GM19035 (cell line): ENCODE data around the gene CATSPERD.

Source experiments
- ATAC-seq: cut with Tn5 transposase; IDR thresholded peaks from one replicate; pipeline ENCODE4 v1.9.1; 2021; ENCODE audit not compliant: unreplicated experiment

The CATSPERD gene

GRCh38 chr19:5801796-5802619 is 81.6 kb downstream of the CATSPERD start:
- ATAC-seq: no peak

GRCh38 chr19:5803441-5803751 is 83.0 kb downstream of the CATSPERD start:
- ATAC-seq: no peak

DNA sequence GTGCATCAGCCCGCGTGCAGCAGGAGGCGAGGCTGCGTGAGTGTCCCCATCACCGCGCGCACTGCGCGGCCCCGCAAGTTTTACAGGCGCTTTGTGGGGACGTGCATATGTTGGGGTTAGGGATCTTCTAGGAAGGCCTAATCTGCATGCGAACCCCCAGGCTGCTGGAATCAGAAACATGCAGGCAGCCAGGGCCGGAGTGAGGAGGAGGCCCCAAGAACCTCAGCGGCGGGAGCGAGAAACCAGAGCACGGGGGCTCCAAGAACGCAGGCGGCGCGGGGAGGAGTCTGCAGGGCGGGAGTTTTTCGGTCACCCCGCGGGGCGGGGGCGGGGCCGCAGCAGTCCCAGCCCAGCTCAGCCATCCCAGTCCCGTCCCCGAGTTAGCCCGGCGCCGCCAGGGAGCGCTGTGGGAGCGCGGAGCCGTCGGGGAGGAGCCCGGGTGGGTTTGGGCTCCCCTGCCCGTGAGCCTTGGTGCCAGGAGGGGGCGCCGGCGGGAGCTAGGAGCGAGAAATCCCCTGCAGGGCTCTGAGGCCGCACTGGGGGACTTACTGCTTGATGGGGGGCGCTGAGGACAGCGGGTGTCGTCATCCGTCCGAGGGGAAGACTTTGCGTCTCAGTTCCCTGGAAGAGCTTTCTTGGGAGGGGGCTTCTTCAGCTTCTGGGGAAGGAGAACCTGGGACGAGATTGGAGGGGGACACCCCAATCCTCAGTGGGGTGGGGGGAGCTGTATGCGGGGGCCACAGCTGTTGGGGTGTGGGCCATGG is 83.5 kb downstream of the CATSPERD start:
- ATAC-seq: no peak

- ATAC-seq: no peak
Observed at GRCh38 chr19:5804516-5805461, 84.4 kb downstream of the CATSPERD start, which contains the start of gene NRTN. Gene NRTN, plus strand, starts transcription at chr19:5805067. Its CDS starts 19,099 bp downstream, at chr19:5824166.

- no peak for ATAC-seq
Observed at GRCh38 chr19:5805462-5806132, 85.2 kb downstream of the CATSPERD start.

DNA sequence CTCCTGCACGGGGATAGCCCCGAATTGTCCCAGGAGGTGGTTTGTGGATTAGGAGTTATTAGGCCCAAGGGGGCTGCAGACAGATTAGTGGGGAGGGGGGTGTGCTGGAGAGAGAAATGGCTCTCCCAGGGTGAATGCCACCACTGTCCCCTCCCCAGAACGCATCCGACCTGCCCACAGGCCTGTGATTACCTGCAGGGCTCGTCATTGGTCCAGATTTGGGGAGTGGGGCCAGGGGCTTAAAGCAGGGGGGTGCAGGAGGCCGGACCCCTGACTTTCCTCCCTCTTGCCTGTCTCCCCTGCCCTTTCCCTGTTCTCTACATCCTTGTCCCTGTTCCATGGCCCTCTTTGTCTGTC is 85.7 kb downstream of the CATSPERD start:
- no peak for ATAC-seq

GRCh38 chr19:5806905-5807304 is 86.5 kb downstream of the CATSPERD start:
- no peak for ATAC-seq

DNA sequence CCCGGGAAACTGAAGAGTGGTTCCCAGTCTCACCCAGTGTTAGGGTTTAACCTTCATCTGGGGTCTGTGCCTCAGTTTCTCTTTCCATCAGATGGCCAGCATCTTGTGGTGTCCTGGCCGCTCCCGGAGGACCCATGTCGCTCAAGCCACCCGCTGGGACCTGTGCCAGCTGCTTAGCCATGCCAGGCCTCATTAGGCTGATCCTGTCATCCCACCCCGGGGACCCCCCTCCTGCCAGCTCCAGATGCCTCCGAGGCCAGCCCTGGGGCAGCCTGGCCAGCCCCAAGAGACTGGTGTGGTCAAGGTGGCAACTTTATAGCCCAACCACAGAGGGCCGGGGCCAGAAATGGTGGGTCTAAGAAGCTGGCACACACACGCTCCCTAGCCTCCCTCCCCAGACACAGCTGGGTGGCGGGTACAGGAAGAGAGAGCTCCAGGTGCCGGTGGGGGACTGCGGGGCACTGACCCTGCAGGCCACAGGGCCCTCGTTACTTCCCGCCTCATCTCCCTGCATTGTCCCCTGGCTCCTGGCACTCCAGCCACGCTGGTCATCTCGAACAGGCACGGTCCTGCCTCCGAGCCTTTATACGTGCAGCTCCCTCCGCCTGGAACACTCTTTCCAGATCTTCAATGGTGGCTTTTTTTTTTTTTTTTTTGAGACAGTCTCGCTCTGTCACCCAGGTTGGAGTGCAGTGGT is 87.8 kb downstream of the CATSPERD start:
- ATAC-seq: no peak

DNA sequence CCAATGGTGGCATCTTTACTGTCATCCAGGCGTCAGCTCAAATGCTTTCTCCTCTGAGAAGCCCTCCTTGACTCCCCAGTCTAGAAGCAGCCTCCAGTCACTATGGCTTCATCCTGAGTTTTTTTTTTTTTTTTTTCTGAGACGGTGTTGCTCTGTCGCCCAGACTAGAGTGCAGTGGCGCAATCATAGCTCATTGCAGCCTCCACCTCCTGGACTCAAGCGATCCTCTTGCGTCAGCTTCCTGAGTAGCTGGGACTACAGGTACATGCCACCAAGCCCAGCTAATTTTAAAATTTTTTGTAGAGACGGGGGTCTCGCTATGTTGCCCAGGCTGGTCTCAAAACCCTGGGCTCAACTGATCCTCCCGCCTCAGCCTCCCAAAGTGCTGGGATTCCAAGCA is 88.6 kb downstream of the CATSPERD start:
- no peak for ATAC-seq

DNA sequence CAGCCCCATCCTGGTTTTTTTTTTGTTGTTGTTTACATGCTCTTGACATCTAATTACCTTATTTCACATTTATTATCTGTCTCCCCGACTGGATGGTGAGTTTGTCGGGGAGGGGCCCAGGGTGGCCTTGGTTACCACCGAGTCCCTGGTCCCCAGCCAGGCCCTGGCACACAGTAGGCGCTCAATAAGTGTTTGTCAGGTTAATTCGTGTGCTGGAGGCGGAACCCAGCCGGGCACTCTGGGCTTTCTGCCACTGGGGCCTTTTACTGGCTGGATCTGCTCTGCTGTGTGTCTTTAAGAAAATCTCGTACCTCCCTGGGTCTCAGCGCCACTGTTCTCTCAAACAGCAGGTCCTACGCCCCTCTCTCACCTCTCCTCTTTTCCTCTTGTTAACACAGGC is 89.0 kb downstream of the CATSPERD start:
- ATAC-seq: no peak

- no peak for ATAC-seq
Observed at GRCh38 chr19:5811117-5811516, 90.7 kb downstream of the CATSPERD start.

DNA sequence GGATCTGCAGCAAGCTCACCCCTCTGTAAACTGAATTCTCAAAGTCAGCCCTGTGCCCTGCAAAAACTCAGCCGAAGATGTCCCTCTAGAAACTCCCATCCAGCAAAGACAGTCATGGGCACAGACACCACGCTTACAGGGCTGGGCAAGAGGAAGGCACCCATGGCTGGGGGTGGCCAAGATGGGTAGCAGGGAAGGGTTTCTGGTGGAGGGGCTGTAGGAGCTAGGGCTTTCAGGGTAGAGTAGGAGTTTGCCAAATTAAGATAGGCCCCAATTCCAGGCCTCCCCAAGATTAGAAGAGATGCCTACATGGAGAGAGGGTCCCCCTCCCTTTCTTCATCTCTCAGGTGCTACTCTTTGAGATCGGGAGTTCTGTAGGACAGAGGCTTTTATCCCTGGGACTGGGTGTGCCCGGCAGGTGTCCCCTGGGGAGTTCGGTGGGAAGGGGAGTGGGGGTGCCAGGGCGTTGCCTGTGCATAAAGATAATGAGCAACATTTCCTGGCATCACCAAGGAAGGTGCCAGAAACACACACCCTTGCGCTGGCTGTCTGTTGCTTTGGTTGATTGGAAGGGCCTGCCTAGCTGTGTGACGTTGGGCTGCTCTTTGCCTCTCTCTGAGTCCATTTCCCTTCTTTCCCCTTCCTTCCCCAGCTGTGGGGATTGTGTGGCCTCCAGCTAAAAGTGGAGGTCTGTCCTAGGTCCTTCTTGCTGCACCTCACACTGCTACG is 93.8 kb downstream of the CATSPERD start:
- ATAC-seq: no peak

GRCh38 chr19:5814852-5815246 is 94.4 kb downstream of the CATSPERD start:
- ATAC-seq: no peak

DNA sequence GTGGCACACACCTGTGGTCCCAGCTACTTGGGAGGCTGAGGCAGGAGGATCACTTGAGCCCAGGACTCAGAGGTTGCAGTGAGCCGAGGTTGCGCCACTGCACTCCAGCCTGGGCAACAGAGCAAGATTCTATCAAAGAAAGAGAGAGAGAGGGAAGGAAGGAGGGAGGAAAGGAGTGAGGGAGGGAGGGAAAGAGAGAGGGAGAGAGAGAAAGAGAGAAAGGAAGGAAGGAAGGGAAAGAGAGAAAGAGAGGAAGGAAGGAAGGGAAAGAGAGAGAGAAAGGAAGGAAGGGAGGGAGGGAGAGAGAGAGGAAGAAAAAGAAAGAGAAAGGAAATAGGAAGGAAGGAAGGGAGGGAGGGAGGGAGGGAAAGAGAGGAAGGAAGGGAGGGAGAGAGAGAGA is 96.8 kb downstream of the CATSPERD start:
- ATAC-seq: no peak

DNA sequence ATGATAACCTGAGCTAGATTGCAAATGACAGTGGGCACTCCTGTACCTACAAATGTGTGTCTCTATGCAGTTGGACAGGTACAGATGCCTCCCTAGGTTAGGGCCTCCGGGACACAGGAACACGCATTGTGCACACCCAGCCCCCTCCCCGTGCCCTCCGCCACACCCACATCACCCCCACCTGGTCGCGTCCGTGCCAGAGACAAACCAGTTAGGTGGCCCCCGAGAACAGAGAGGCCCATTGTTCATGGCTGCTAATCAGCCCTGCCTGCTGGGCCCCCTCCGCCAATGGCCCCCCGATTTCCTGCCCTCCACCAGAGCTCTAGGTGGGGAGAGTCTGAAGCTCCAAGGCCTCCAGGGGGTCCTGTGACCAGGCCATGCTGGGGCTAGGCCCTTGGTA is 98.2 kb downstream of the CATSPERD start:
- no peak for ATAC-seq

DNA sequence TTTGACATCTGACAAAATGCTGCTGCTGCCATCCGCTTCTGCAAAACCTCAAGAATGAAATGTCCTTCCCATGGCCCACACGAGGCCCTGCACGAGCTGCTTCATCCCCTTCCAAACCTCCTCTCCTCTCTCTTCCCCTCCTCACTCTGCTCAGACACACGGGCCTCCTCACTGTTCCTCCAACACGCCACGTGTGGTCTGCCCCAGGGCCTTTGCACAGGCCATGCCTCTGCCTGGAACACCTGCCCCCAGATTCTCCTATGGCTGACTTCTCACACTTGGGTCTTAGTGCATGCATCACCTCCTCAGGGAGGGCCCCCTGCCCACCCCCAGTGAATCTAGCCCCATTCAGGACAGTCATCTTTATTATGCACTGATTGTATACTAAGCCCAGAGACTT is 100.3 kb downstream of the CATSPERD start:
- ATAC-seq: no peak

GRCh38 chr19:5821521-5822180 is 101.2 kb downstream of the CATSPERD start:
- no peak for ATAC-seq

- no peak for ATAC-seq
Observed at GRCh38 chr19:5822181-5822844, 101.9 kb downstream of the CATSPERD start.
